Left lung (tissue), 10 donors: ENCODE measurements around the gene ESRRG. TPM values are rescaled to one million over a fixed set of nuclear protein-coding genes. Genes with fewer than 3 reads are reported as not detected.
"Not testable (repeated sequence)": the region's sequence is repeated elsewhere in the genome, so short reads cannot be mapped to it uniquely, and the experiment has no call there.

Experiments used
- ATAC-seq: fragments of 200-7000 bp; cut with Tn5 transposase; one replicate; pipeline ENCODE4 v1.9.1; 2020; ENCODE audit warnings: moderate library complexity
- DNase-seq, 4 donors: peaks; one replicate each; pipeline ENCODE4 v3.0.0-alpha.2; 2013 to 2020
- H3K27ac ChIP-seq, 2 donors: fragments of 200-600 bp; sonication (generic) in 1 of 2; one replicate each; pipeline versions ENCODE4 v1.5.0 to v1.8.0; 2020 to 2021
- H3K27me3 ChIP-seq, 2 donors: fragments of 200-600 bp; sonication (generic) in 1 of 2; one replicate each; pipeline versions ENCODE4 v1.5.0 to v1.8.0; 2020 to 2021
- H3K36me3 ChIP-seq, 2 donors: fragments of 200-600 bp; sonication (generic) in 1 of 2; one replicate each; pipeline versions ENCODE4 v1.5.0 to v1.8.0; 2020 to 2021
- H3K4me1 ChIP-seq, 2 donors: fragments of 200-600 bp; one replicate each; pipeline ENCODE4 v1.8.0; 2021
- H3K4me3 ChIP-seq, 2 donors: fragments of 200-600 bp; sonication (generic) in 1 of 2; one replicate each; pipeline versions ENCODE4 v1.5.0 to v1.8.0; 2020 to 2021; ENCODE audit warnings: mild to moderate bottlenecking in 1 of 2
- H3K9me3 ChIP-seq, 2 donors: fragments of 200-600 bp; sonication (generic) in 1 of 2; one replicate each; pipeline versions ENCODE4 v1.5.0 to v1.8.0; 2020 to 2021
- intact Hi-C, 2 donors: fragments of 100-400 bp; cut with DNase I; formaldehyde crosslinking; loops; one replicate each; pipeline versions ENCODE4 v1.11.2 to v1.14.2; 2022
- polyA plus RNA-seq, 6 donors: library from polyadenylated mRNA; unstranded; fragments of 120-200 nt; gene quantifications; one replicate each; pipeline ENCODE4 v1.2.1, GENCODE V29; 2013; ENCODE audit not compliant: insufficient read length in 6 of 6
- total RNA-seq, 2 donors: library from RNA; stranded (reverse); fragmentation: NEBNext Ultra II Directional; extraction: Animal tissue kit (Norgen Biotek cat#: 25700); gene quantifications; one replicate each; pipeline ENCODE4 v1.2.1, GENCODE V29; 2021
- TF ChIP-seq, protein P1 (sequence below), 2 donors: fragments of 200-600 bp; sonication (generic) in 1 of 2; IDR thresholded peaks; one replicate each; pipeline versions ENCODE4 v1.5.0 to v1.8.0; 2021; ENCODE audit warnings: antibody characterized with exemption in 2 of 2
- donor health status: DM: no; HTN: yes; CAD: no.
- donor health status: DM: no; HTN: no; CAD: no.

The ESRRG gene
- total and polyA plus RNA-seq, 8 donors: 0.29 to 2.3 (median 1.5) TPM

GRCh38 chr1:216535751-216536150 lies 187.5 kb downstream of the ESRRG start:
- intact Hi-C loops: no loop called here
- ATAC-seq (no peak), DNase-seq (no peak)
- Histone ChIP-seq H3K27ac (no peak overlapping the region), H3K27me3 (no peaks in the 10 kb centered on the region), H3K4me1 (no peaks in the 10 kb centered on the region), H3K4me3 (no peak overlapping the region), H3K36me3 (no peaks in the 10 kb centered on the region), H3K9me3 (no peaks in the 10 kb centered on the region)
- TF ChIP-seq, protein P1, sequence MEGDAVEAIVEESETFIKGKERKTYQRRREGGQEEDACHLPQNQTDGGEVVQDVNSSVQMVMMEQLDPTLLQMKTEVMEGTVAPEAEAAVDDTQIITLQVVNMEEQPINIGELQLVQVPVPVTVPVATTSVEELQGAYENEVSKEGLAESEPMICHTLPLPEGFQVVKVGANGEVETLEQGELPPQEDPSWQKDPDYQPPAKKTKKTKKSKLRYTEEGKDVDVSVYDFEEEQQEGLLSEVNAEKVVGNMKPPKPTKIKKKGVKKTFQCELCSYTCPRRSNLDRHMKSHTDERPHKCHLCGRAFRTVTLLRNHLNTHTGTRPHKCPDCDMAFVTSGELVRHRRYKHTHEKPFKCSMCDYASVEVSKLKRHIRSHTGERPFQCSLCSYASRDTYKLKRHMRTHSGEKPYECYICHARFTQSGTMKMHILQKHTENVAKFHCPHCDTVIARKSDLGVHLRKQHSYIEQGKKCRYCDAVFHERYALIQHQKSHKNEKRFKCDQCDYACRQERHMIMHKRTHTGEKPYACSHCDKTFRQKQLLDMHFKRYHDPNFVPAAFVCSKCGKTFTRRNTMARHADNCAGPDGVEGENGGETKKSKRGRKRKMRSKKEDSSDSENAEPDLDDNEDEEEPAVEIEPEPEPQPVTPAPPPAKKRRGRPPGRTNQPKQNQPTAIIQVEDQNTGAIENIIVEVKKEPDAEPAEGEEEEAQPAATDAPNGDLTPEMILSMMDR (IDR thresholded peaks at IDR 0.05): no peak

DNA sequence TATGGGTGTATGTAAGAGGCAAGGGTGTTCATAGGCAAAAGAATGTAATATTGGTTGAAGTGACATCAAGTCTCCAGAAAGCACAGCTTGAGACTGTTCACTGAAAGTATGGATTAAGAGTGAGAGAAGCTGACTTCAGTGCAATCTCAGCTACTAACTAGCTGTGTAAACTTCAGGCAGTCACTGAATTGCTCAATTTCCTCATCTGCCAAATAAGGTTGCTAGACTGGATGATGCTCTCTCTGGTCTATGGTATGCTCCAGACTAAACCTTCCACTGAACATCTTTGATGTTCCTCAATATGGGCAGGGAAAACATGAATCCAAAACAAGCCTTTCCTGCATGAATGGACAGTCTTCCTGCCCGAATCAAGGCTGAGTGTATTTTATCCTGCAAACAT lies 188.2 kb downstream of the ESRRG start:
- Histone ChIP-seq H3K36me3 (no peaks in the 10 kb centered on the region), H3K4me1 (no peaks in the 10 kb centered on the region), H3K9me3 (no peaks in the 10 kb centered on the region), H3K27me3 (no peaks in the 10 kb centered on the region), H3K27ac (no peak overlapping the region), H3K4me3 (no peak overlapping the region)
- intact Hi-C loops: no loop called here
- TF ChIP-seq, protein P1 (IDR thresholded peaks at IDR 0.05): no peak
- ATAC-seq (no peak), DNase-seq (no peak)

DNA sequence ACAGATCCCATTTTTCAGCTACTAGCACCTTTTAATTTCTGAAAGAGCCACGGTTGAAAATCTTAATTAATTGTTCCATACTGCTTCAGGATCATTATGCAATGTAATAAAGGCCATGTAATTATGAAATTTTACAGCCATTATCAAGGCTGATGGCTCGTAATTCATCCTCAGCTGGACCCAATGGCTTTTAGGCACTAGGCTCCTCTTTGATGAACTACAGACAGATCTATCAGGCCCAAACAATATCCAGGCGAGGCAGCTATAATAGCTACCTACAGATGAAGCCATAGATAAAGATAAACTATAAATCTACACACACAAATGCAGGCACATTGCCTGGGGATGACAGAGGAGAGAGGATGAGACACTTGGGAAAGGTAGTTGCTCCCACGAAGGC lies 189.5 kb downstream of the ESRRG start:
- H3K36me3 ChIP-seq: no peaks in the 10 kb centered on the region
- TF ChIP-seq, protein P1 (IDR thresholded peaks at IDR 0.05): no peak
- intact Hi-C loops: no loop called here
- no peak overlapping the region for H3K27ac ChIP-seq
- H3K4me3 ChIP-seq: no peak overlapping the region
- H3K4me1 ChIP-seq: peaks cover 0 to under 1% of the 10 kb centered on the region in 2 donors
- DNase-seq (no peak), ATAC-seq (no peak)
- H3K27me3 ChIP-seq: no peaks in the 10 kb centered on the region
- no peaks in the 10 kb centered on the region for H3K9me3 ChIP-seq

GRCh38 chr1:216532251-216532798 lies 190.9 kb downstream of the ESRRG start:
- no peaks in the 10 kb centered on the region for H3K36me3 ChIP-seq
- DNase-seq: no peak
- no peaks in the 10 kb centered on the region for H3K9me3 ChIP-seq
- TF ChIP-seq, protein P1 (IDR thresholded peaks at IDR 0.05): no peak
- intact Hi-C loops: no loop called here
- no peaks in the 10 kb centered on the region for H3K27me3 ChIP-seq
- H3K4me1 ChIP-seq: peaks cover 0 to 5% of the 10 kb centered on the region in 2 donors
- no peak overlapping the region for H3K27ac ChIP-seq
- no peak overlapping the region for H3K4me3 ChIP-seq
- ATAC-seq: no peak

GRCh38 chr1:216531263-216532239 lies 191.7 kb downstream of the ESRRG start:
- TF ChIP-seq, protein P1 (IDR thresholded peaks at IDR 0.05): no peak
- DNase-seq (peak in 2 of 4 donors; percentile 41 to 42), ATAC-seq (no peak)
- Histone ChIP-seq H3K9me3 (no peaks in the 10 kb centered on the region), H3K4me3 (peak overlapping the region; percentile 14 to 35), H3K27ac (no peak overlapping the region), H3K27me3 (no peaks in the 10 kb centered on the region), H3K36me3 (no peaks in the 10 kb centered on the region), H3K4me1 (peaks cover 0 to 5% of the 10 kb centered on the region in 2 donors)
- intact Hi-C loops: no loop called here

GRCh38 chr1:216529851-216530250 lies 193.4 kb downstream of the ESRRG start:
- H3K27me3 ChIP-seq, H3K36me3 ChIP-seq, H3K4me3 ChIP-seq, H3K9me3 ChIP-seq, H3K27ac ChIP-seq, intact Hi-C loops, H3K4me1 ChIP-seq: not testable (repeated sequence)
- peak in 2 of 4 donors; percentile 34 to 35 for DNase-seq
- peak; percentile 39 for ATAC-seq
